KOPT-K1 (cell line): Measurements from ENCODE around the gene LRCOL1.

Experiments used
- H3K27ac ChIP-seq: fragments of 200-600 bp; sonication (generic); 2 replicates; pipeline ENCODE4 v1.5.1; 2016; ENCODE audit warnings: antibody characterized with exemption, mild to moderate bottlenecking, low read depth, low read length; ENCODE audit not compliant: poor library complexity, severe bottlenecking
- H3K36me3 ChIP-seq: fragments of 200-600 bp; sonication (generic); 2 replicates; pipeline ENCODE4 v1.5.1; 2017; ENCODE audit warnings: antibody characterized with exemption, mild to moderate bottlenecking, low read length, moderate library complexity; ENCODE audit not compliant: insufficient read depth
- H3K9me3 ChIP-seq: fragments of 200-600 bp; sonication (generic); 2 replicates; pipeline ENCODE4 v1.5.1; 2017; ENCODE audit warnings: antibody characterized with exemption, low read length, mild to moderate bottlenecking; ENCODE audit not compliant: insufficient read depth, poor library complexity, severe bottlenecking

LRCOL1 gene

DNA sequence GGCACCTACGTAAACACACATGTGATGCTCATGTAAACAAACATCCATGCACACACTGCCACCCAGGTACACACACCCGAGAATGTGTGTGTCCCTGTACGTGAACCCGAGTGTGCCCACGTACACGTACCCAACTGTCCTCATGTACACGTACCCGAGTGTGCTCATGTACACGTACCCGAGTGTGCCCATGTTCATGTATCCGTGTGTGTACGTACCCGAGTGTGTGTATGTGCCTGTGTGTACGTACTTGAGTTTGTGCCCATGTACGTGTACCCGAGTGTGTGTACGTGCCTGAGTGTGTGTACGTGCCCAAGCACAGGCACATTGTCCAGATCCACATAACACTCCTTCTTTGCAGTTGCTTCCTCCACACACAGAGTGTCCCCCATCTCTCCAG is 45.0 kb downstream of the LRCOL1 start:
- H3K36me3 ChIP-seq, result peaks cover 56% of the 10 kb centered on the region
- no peaks in the 10 kb centered on the region for H3K9me3 ChIP-seq
- no peak overlapping the region for H3K27ac ChIP-seq

DNA sequence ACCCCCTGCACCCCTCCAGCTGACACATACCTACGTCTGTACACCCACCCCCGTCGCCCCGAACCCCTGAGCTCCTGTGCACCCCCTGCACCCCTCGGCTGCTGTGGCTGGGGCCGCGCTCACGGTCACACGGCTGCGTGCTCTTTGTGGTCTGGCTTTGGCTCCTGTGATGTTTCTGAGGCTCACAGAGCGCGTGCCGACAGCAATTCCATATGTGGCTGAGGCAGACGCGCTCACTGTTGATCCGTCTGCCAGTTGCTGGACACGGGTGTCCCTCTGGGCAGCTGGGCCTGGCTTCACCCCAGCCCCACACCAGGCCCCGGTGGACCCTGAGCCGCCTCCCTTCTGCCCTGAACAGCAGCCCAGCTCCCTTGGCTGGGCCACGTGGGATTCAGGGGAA is 46.5 kb downstream of the LRCOL1 start:
- Histone ChIP-seq H3K27ac (no peak overlapping the region), H3K36me3 (peaks cover 45% of the 10 kb centered on the region), H3K9me3 (no peaks in the 10 kb centered on the region)

DNA sequence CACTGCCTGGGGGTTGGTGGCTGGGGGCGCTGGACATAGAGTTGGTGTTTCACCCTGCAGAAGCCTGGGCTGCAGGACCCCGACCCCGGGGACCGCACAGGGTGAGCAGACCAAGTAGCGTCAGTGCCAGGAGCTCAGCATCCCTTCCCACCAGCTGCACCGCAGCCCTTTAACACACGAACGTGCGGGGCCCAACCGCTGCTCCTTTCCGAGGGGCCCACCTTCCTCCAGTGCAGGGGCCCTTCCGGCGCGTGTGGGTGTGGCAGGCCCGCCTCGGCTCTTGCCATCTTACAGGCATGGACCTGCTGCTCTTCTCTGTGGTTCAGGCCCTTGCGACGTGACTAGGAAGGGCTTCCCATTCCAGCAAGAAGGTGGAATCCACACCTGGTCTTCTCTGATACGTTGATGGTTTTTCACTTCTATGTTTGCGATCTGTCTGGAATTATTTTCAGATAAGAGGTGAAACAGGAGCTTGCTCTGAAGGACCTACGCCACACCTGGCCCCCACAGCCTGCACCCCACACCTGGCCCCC is 47.8 kb downstream of the LRCOL1 start:
- H3K36me3 ChIP-seq, result peaks cover 34% of the 10 kb centered on the region
- H3K27ac ChIP-seq, result no peak overlapping the region
- H3K9me3 ChIP-seq, result no peaks in the 10 kb centered on the region

DNA sequence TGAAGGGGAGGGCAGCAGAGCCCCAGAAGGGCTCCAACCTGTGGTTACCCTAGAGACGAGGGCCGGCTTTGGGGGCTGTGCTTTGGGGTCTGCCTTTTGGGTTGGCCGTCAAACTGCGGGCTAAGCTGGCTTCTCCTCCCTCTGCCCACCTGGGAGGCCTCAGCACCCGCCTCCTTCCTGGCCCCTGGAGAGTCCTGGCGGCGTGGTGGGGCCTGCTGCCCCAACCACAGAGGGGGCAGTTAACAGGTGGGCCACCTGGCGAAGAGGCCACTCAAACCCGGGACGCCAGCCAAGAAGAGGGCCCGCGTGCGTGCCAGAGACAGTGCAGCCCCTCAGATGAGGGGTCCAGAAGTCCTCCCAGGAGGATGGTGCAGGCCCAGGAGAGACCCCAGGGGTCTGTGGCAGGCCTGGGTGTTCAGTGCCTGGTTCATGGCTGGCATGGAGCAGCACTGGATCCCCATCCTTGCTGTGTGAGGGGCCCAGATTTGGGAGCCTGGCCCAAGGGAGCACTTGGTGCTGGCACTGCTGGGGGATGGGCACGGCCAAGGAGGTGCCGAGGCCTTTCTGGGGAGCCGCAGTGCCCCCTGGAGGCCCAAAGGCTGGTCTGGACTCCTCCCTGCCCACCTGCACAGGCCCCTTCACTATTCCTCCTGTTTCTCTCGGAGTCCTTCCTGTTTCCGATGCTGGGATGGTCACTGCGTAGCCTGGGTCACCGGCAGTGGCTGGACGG is 48.8 kb downstream of the LRCOL1 start:
- no peaks in the 10 kb centered on the region for H3K9me3 ChIP-seq
- H3K36me3 ChIP-seq, result peaks cover 24% of the 10 kb centered on the region
- H3K27ac ChIP-seq, result no peak overlapping the region

DNA sequence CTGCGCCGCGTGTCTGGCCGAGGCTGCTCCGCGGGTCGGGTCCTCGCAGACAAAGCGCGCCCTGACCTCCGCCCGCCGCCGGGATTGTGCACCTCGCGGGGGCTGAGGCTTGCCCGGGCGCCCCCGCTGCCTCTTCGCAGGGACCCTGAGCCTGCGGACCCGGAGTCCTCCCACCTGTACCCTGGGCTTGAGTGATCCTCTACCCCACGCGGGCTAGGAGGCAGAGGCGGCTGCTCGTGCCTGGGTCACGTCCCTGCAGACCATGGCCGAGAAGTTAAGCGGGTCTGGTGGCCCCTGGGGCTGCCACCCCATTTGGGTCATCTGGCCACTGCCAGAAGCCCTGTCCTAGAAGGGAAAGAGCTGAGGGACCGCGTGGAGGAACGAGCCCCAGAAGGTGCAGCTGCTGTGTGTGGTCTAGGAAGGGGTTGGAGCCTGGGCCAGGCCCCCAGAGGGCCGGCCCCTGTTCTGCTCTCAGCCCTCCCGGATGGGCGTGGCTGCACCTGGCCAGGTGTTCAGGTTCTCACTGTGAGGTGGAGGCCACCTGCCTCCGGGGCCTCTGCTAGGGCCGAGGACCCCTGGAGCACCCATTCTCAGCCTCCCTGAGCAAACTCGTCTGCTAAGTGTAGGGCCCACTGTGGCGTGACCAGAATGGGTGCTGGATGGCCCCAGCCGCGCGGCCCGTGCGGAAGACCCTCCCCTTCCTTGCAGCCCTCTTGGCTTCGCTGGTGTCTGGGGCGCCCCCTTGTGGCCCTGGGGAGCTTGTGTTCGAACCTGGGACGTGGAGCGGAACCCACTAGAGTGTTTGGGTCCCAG is 49.6 kb downstream of the LRCOL1 start:
- no peaks in the 10 kb centered on the region for H3K9me3 ChIP-seq
- H3K36me3 ChIP-seq, result peaks cover 16% of the 10 kb centered on the region
- peak overlapping the region; percentile 57 for H3K27ac ChIP-seq

DNA sequence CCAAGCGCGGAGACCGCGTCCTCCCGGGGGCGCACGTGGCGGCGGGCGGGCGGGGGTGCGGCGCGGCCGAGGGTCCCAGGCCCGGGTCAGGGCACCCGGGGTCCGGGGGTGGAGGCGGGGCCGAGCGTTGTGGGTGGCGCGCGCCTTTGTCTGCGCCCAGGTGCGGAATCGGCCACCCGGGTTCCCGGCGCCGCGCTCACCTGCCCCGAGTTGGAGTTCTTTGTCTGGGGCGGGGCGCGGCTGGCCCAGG is 50.1 kb downstream of the LRCOL1 start:
- no peaks in the 10 kb centered on the region for H3K9me3 ChIP-seq
- peaks cover 11% of the 10 kb centered on the region; the same call in 1 of the 2 replicates for H3K36me3 ChIP-seq
- peak overlapping the region; percentile 57 for H3K27ac ChIP-seq

DNA sequence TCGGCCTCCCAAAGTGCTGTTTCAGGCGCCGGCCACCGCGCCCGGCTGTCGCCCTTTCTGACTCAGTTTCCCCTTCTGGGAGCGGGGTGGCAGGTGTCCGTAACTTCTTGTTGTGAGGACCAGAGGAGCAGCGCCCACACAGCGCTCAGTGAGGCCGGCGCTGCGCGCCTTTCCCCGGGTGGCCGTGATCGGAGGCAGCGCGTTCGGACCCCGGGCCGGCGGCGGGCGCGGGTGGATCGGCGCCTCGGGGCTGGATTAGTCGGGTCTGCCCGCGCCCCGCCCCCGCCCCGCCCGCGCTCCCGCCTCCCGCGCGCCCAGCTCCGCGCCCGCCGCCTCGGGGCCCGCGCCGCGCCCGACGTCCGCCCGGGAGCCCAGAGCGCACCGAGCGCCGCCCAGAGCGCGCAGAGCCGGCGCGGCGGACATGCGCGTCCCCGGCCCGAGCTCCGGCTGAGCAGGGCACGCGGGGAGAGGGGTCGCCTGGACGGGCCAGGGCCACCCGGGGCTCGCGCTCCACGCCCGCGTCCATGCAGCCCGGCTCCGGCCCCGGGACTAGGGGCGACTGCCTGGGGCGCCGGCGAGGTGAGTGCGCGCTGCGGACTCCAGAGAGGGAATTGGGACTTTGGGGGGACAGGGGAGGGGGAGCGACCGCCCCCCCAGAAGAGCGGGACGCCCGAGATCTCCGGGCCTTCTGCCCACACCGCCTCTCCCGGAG is 50.6 kb downstream of the LRCOL1 start:
- peaks cover 6% of the 10 kb centered on the region; the same call in 1 of the 2 replicates for H3K36me3 ChIP-seq
- H3K9me3 ChIP-seq, result no peaks in the 10 kb centered on the region
- peak overlapping the region; percentile 57 for H3K27ac ChIP-seq

DNA sequence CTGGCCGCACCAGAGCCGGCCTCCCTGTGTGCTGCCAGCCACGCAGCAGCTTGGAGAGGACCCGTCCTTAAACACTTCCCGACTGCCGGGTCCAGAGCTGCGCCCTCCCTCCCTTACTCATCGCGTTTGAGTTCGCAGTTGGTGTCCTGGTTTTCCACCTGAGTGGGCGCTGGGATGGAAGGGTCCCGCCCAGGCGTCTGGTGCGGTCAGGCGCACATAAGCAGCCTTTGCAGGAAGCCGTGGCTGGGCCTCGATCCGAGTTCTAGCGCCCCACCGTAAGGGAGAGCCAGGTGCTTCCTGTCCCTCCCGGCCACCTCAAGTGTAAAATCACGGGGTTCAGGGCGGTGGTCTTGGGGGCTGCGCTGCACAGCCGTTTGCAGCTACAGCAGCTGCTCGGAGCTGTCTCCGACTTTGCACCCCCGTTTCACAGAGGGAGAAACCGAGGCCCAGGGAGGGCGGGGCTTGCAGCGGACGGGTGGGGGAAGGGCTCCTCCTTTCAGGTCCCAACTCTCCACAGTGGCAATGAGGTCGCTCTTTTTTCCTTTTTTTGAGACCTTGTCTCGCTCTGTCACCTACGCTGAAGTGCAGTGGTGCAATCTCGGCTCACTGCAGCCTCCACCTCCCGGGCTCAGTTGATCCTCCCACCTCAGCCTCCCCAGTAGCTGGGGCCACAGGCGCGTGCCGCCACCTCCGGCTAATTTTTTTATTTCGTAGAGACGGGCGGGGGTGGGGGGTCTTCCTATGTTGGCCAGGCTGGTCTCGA is 51.3 kb downstream of the LRCOL1 start:
- no peaks in the 10 kb centered on the region for H3K9me3 ChIP-seq
- peaks cover 5% of the 10 kb centered on the region; the same call in 1 of the 2 replicates for H3K36me3 ChIP-seq
- no peak overlapping the region for H3K27ac ChIP-seq

DNA sequence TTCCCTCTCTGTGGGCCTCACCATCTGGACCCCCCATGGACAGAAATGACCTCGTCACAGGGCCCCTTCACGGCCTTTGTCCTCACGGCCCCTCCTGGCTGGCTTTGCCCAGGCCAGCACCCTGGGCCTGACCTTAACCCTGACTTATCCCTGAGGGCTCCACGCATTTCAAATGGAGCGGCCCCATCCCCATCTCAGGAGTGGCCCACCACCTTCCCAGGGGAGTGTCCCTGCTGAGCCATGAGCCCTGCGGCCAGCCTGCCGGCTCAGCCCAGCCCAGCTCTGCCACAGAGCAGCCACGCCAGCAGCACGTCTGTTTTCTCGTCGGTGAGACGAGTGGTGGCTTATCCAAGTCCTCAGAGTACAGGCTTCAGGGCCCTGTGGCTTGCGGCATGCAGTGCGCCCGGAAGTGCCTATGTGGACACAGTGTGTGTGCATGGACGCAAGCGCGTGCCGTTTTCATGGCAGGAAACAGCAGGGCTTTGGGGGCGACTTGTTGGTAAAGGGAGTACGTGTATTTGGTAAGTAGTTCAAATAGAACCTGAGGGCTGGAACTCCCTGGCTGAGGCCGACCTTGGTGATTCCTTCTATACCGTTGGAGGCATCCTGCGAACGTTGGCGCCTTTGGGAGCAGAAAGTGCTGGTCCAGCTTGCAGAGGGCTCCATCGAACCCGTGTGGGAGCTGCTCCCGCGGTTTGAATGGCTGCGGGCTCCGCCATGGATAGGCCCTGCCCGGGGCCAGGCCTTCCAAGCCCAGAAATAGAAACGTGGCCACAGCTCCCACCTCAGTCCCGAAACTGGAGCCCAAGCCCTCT is 52.1 kb downstream of the LRCOL1 start:
- no peak overlapping the region for H3K27ac ChIP-seq
- H3K9me3 ChIP-seq, result no peaks in the 10 kb centered on the region
- H3K36me3 ChIP-seq, result peaks cover 2% of the 10 kb centered on the region; the same call in 1 of the 2 replicates

DNA sequence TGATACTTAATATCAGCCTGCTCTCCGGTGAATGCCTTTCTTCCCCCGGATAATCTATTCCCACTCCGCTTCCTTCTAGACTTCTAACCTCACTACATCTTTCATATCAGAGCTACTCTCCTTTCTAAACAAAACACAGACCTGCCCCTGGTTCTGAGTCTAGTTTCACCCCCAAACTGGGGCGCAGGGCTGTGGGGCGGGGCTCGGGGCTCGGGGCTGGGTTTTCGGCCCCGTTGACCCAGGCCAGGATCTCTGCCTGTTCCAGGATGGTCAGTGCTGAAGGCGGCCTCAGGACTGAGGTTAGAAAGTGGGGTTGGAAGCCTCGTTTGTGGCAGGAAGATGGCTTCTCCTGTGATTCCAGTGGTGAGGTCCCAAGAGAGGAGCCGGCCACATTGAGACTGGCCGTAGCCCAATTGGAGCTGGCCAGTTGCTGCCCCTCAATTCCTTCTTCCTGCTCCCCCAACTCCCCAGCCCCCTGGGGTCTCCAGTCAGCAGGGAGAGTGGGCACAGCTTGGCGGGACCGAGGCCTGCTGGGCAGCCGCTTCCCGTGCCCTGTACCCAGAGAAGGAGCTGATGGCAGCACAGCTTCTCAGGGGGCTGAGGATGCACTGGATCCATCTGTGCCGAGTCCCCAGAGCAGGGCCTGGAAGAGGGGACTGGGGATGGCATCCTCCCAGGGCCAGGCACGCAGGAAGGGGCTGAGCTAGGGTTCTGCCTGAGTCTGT is 52.9 kb downstream of the LRCOL1 start:
- Histone ChIP-seq H3K9me3 (no peaks in the 10 kb centered on the region), H3K27ac (no peak overlapping the region), H3K36me3 (no peaks in the 10 kb centered on the region)

DNA sequence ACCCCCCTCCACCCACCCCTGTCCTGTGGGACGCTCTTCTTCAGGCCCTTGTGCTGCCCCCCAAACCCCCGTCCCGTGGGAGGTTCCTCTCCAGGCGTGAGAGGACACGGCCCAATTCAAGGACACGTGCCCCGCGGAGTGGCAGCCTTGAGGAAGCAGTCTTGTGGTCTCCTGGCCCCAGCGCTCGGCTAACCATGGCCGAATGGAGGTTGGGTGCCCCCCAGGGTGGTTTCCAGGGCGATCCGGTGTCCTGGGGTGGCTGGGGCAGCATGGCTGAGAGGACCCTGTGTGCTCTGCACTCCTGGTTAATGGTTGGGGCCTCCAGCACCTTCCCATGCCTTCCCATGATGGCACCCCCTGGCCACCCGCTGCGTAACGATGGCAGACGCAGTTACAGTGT is 53.6 kb downstream of the LRCOL1 start:
- Histone ChIP-seq H3K9me3 (no peaks in the 10 kb centered on the region), H3K27ac (no peak overlapping the region), H3K36me3 (no peaks in the 10 kb centered on the region)

DNA sequence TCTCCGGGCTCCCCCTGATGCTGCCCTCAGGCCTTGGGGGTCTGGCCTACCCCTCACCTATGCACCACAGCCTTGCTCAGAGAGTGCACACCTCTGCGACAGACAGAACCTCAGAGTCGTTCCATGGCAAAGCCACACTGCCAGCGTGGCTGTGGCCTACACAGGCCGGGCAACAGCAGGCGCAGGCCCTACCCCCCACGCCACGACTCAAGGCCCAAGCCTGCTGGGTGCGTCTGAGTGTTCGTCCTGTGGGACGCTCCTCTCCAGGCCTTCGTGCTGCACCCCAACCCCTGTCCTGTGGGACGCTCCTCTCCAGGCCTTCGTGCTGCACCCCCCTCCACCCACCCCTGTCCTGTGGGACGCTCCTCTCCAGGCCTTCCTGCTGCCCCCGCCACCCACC is 54.2 kb downstream of the LRCOL1 start:
- H3K27ac ChIP-seq, result no peak overlapping the region
- H3K9me3 ChIP-seq, result no peaks in the 10 kb centered on the region
- no peaks in the 10 kb centered on the region for H3K36me3 ChIP-seq

DNA sequence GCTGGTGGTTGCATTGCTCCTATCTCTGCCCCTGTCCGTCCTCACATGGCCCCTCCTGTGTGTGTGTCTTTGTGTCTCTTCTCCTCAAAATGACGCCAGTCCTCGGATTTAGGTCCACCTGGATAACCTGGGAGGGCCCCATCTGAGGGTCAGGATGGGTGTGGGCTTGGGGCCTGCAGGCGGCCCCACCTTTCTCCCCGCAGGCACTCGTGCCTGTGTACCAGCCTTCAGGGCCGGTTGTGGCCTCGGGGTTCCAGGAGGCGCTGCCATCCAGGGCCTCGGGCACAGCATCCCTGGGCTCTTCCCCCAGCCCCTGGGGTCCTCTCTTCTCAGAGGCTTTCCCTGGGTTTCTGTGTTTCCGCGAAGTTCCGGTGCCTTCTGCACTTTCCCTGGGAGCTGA is 54.7 kb downstream of the LRCOL1 start:
- no peaks in the 10 kb centered on the region for H3K36me3 ChIP-seq
- H3K27ac ChIP-seq, result no peak overlapping the region
- no peaks in the 10 kb centered on the region for H3K9me3 ChIP-seq
